Glomerular visceral epithelial cell (primary cell): Measurements from ENCODE around the gene XXYLT1.
"Not testable (repeated sequence)": the region's sequence is repeated elsewhere in the genome, so short reads cannot be mapped to it uniquely, and the experiment has no call there.

Experiments used
- DNase-seq: peaks from one replicate; pipeline ENCODE4 v3.0.0-alpha.2; 2016; ENCODE audit errors: extremely low spot score

The XXYLT1 gene

DNA sequence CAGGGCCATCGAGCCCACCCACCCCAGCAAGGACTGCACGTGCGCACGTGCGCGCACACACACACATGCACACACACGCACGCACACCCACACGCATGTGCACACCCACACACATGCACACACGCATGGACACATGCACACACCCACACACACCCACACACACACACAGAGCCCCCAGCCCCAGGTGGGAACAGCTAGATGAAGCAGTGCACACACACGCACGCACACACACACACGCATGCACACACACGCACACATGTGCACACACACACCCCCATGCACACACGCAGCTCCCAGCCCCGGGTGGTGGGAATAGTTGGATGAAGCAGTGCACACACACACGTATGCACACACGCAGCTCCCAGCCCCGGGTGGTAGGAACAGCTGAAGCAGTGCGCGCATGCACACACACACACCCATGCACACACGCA lies 158.6 kb downstream of the XXYLT1 start:
- no peak for DNase-seq

DNA sequence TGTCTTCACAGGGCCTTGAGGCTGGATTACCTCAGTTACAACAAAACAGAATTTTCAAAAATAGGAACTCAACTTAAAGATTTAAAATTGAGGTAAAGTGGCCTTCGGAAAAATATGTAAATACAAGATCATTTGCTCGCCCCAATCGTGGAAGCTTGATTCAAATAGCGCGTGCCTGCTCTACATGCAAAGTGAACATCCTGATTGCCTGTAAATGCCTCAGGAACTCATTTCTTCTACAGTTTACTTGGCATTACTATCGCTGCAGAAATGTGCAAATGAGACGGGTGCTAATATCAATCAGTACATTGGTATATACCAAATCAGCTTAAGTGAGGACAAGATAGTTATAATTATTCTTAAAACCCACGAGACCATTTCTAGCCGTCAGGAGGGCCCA lies 159.2 kb downstream of the XXYLT1 start:
- no peak for DNase-seq

DNA sequence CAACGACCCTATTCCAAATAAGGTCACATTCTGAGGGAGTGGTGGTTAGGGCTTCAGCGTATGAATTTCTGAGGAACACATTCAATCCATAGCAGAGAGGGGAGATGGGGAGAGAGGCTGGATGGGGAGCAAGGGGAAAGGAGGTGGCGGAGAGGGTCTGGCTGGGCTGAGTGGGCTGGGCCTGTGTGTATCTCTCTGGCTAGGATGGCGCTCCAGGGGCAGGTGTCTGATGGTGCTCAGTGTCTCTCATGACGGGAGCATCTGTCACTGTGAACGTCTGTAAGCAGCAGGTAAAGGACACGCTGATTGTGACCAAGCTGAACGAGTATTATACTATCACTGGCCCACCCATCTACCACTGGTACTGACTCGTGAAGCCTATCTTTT lies 159.6 kb downstream of the XXYLT1 start:
- DNase-seq = no peak

DNA sequence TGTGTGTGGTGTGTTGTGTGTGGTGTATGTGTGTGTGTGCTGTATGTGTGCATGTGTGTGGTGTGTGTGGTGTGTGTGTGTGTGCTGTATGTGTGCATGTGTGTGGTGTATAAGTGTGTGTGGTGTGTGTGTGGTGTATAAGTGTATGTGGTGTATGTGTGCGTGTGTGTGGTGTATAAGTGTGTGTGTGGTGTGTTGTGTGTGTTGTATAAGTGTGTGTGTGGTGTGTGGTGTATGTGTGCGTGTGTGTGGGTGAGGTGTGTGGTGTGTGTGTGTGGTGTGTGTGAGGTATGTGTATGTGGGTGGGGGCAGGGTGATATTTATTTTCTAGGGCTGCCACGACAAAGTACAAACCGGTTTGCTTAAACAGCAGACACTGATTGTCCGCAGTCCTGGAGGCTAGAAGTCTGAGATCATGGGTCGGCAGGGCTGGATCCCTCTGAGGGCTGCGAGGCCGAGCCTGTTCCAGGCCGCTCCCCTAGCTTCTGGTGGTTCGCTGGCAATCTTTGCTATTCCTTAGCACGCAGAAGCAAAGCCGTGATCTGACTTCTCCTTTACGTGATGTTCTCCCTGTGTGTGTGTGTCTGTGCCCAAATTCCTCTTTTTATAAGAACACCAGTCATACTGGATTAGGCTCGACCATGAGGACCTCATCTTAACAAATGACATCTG lies 160.2 kb downstream of the XXYLT1 start:
- DNase-seq = no peak

- DNase-seq = no peak
These were observed 161.8 kb downstream of the XXYLT1 start for GRCh38 chr3:195109098-195109657.

- no peak for DNase-seq
These were observed 163.4 kb downstream of the XXYLT1 start for GRCh38 chr3:195107593-195107992.

DNA sequence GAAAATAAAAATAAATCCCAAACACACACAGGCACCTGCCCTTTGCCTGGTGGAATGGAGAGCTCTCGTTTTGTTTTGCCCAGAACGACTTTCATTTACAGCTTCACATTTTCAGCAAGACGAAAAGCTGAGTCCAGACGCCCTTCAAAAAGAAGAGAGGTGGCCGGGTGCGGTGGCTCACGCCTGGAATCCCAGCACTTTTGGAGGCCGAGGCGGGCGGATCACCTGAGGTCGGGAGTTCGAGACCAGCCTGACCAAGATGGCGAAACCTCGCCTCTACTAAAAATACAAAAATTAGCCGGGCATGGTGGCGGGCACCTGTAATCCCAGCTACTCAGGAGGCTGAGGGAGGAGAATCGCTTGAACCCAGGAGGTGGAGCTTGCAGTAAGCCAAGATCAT lies 163.9 kb downstream of the XXYLT1 start:
- not testable (repeated sequence) for DNase-seq

DNA sequence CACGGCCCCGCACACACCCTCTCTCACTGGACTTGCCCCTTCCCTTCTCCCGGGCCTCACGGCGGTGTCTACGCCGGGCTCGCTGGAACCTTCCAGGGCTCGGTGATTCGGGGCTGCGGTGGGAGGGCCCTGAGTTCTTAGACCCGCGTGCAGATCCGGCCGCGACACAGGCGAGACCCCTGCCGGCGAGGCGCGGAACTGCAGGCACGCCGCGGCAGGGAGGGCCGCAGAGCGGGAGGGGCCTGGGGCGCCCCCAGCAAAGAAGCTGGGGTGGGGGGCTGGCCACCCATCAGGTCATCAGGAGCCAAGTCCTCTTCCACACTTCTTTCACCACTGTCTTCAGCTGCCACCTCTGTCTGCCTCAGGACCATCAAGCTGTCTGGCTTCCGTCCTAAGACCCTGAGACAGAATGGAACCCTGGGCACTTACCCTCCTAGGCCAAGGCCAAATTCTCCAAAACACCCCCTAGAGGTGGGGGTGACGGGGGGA lies 164.5 kb downstream of the XXYLT1 start:
- DNase-seq = peak; percentile 55

- DNase-seq = no peak
These were observed 165.0 kb downstream of the XXYLT1 start for GRCh38 chr3:195105841-195106417.

GRCh38 chr3:195105389-195105788 lies 165.6 kb downstream of the XXYLT1 start:
- no peak for DNase-seq

DNA sequence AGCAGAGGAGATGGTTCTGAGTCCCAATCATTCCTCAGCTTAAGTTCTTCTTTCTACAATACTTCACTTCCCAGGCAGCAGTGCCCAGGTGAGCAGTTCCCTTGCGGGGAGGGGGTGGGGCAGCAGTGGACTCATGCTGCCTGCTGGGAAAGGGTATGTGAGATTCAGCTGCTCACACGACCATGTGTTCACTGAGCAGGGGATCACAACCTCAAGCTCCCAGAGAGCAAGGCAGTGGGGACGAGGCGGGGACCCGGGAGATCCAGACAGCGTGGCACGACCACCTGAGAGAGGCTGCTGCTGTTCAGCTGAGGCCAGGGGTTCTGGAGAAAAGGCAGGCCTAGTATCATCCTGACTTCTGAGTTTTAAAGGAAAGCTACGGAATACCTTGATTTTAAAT lies 166.6 kb downstream of the XXYLT1 start:
- no peak for DNase-seq

DNA sequence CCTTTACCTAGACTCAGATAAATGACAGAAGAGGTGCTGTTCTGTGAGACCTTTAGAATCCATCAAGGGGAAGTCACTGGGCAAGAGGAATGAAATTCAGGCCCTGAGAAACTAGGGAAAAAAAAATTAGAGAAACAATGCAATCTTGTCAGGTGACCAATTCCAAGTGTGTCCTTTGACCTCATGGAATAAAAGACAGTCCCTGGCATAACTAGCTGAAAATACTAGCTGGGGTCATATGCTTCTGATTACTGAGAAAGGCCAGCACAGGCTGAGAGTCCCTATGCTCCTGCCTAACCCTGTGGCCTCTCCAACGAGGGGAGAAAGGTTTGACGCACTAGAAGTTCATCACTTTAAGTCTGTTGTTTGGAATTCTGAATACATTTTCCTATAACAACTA lies 167.3 kb downstream of the XXYLT1 start:
- DNase-seq = no peak

DNA sequence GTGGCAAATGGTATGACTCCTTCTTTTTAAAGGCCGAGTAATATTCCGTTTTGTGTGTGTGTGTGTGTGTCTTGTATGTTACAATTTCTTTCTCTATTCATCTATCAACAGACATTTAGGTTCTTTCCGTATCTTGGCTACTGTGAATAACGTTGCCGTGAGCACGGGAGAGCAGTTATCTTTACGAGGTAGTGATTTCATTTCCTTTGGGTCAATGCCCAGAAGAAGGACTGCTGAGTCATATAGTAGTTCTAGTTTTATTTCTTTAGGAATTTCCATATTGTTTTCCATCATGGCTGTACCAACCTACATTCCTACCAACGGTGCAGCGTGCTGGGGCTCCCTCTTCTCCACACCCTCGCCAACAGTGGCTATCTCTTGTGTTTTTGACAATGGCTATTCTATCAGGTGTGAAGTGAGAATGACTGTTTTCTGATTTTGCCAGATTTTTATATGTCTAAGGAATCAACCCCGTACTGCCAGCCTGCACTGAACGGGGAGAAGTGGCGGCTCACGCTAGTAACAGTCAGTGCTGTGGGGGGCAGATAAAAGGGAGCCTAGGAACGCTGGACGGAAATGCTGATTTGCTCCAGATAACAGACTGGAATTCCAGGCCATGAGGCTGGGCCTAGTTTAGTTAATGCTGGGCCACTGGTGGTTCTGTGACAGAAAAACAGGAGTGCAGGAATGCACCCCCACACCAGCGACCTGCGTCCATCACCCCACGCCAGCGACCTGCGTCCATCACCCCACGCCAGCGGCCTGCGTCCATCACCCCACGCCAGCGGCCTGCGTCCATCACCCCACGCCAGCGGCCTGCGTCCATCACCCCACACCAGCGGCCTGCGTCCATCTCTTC lies 168.1 kb downstream of the XXYLT1 start:
- peak; percentile 84 for DNase-seq

- DNase-seq = no peak
These were observed 168.9 kb downstream of the XXYLT1 start for GRCh38 chr3:195101927-195102608.

DNA sequence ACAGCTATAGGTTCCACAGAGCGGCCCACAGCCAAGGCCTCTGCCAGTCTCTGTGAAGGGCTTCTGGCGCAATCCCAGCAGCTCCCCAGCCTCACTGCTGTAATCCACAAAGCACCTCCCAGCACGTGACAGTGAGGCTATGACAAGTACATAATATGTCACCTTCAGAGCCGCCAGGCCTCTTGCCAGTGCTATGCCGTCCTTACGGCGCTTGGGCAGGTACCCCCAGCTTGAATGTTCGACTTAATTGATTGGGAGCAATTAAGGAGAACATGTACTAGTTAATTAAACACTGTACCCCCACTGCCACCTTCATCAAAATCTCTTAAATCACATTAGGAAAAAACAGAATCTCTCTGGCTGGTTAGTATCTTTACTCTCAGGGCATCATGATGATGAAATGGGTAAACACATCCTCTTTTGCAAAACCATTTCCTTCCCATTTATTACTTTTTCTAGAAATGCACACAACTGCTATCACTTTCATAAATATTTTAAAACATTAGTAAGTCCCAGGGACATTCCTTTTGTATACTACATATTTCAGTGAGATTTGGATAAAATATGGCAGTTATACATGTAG lies 169.9 kb downstream of the XXYLT1 start:
- no peak for DNase-seq

GRCh38 chr3:195099951-195100785 lies 170.8 kb downstream of the XXYLT1 start:
- DNase-seq = no peak

DNA sequence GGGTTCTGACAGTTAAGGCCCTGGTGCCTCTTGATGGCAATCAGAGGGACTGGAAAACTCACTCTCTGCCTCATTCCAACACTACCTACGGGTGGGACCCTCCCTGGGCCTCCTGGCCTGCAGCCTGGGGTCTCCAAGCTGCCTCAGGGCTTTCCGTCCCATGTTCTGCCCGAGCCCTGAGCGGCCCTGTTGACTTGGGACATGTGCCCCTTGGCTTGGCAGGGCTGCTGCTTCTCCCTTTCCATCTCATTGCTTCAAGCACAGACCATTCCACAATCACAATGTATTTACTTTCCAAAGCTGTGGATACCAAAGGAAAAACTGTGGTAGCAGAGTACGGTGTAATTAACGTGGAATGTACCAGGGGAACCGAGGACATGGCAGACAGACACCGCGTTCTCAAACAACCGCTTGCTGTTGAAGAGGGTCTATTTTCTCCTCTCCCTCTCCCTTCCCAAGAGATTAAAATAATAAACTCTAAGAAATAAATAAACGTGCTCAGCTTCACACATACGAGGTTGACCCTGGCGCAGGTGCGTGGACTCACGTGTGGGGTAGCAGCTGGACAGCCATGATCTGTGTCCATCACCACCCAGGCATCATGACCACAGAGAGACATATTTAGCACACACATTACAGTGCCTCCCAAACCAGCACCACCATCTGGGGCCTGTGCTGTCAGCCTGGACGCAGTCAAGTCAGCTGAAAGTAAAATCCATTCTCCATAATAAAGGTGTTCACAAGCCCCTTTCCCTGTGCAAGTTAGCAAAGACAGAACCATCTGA lies 172.0 kb downstream of the XXYLT1 start:
- no peak for DNase-seq

- no peak for DNase-seq
These were observed 173.4 kb downstream of the XXYLT1 start for GRCh38 chr3:195097331-195098255.
